ENCODE data around the gene SDR42E2. TPM values are rescaled to one million over a fixed set of nuclear protein-coding genes. Genes with fewer than 3 reads are reported as not detected.

SDR42E2 gene
- total RNA-seq, 4 donors from 2014 or later: not detected

DNA sequence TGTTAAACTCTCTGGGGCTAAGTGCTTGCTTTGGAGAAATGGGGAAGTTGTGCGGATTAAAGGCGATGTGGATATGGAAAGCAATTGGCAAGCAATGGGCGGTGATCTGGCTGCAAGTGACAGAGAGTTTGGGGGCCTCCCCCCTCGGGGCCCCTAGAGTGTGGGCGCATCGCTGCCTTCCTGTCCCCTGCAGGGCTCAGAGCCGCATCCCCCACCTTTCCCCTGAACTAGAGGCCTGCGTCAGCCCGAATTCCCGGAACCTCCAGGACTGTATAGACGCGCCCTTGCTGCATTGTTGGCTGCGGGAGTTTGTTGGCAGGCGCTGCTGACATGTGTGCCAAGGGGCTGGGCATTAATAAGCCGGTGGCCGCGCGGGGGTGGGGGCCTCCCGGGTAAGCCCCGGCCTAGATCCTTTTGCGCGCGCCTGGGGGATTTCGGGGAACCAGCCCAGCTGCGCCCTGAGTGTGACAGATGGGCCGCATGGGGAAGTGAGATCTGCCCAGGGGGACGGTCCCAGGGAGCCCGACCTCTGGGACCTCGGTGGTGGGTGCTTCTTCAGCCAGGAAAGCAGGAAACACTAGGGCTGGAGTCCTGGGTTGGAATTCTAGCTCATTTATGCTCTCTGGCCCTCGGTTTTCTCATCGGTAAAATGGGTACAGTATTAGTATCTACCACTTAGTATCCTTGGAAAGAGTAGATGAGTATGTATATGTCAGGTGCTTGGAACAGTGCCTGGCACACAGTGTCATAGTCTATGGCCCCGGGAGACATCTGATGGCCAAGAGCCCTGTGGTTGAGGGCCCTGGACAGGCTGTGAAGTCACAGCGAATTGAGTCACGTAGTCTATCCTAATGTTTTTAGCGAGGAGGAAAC is 44.8 kb downstream of the SDR42E2 start:
- H3K9me3 ChIP-seq: no peaks in the 10 kb centered on the region
- H3K36me3 ChIP-seq: peaks cover 0 to under 1% of the 10 kb centered on the region in 2 donors
- H3K27me3 ChIP-seq: no peaks in the 10 kb centered on the region
- TF ChIP-seq, protein P1, sequence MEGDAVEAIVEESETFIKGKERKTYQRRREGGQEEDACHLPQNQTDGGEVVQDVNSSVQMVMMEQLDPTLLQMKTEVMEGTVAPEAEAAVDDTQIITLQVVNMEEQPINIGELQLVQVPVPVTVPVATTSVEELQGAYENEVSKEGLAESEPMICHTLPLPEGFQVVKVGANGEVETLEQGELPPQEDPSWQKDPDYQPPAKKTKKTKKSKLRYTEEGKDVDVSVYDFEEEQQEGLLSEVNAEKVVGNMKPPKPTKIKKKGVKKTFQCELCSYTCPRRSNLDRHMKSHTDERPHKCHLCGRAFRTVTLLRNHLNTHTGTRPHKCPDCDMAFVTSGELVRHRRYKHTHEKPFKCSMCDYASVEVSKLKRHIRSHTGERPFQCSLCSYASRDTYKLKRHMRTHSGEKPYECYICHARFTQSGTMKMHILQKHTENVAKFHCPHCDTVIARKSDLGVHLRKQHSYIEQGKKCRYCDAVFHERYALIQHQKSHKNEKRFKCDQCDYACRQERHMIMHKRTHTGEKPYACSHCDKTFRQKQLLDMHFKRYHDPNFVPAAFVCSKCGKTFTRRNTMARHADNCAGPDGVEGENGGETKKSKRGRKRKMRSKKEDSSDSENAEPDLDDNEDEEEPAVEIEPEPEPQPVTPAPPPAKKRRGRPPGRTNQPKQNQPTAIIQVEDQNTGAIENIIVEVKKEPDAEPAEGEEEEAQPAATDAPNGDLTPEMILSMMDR (IDR thresholded peaks at IDR 0.05): no peak
- no peak for TF ChIP-seq POLR2A (IDR thresholded peaks at IDR 0.05)
- TF ChIP-seq EP300 (IDR thresholded peaks at IDR 0.05): no peak
- TF ChIP-seq POLR2AphosphoS5 (IDR thresholded peaks at IDR 0.05): peak; percentile 80
- peak overlapping the region; percentile 75 to 94 (median 92) for H3K27ac ChIP-seq
- peak; percentile 51 for ATAC-seq
- H3K4me1 ChIP-seq: peaks cover 0 to 60% (median 6%) of the 10 kb centered on the region in 3 donors
- WGBS, 2 donors (ENCODE audit: low coverage in 1 of 2): 7% methylated on average over 5 to 12 of the region's 35 CpGs
- peak overlapping the region; percentile 91 to 94 for H3K4me3 ChIP-seq

DNA sequence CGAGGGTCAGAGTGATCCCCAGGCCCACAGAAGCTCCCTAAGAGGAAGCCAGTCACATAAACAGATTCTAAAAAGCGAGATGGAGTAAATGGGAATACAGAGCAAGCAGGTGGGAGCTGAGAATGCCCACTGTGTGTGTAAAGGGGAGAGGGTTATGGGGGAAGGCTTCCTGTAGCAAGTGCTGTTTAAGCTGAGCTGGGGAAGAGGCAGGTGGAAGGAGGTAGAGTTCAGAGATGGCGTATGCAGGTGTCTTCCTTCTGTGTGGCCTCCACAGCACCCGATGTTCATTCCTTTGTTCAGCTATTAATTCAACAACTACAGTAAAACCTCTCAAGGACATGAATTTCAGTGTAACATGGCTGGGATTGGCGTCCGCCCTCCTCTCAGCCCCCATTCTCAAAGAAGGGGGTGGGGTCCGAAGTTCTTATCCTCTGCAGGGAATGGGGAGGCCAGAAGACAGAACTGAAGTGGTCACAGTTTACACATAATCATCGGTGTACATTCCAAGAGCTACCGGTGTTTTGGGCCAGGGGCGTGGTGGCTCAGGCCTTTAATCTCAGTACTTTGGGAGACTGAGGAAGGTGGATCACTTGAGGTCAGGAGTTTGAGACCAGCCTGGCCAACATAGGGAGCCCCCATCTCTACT is 45.5 kb downstream of the SDR42E2 start:
- 45 to 48% methylated on average over 5 to 7 of the region's 10 CpGs for WGBS, 2 donors (ENCODE audit: low coverage in 1 of 2)
- Histone ChIP-seq H3K4me1 (peaks cover 0 to 68% (median 6%) of the 10 kb centered on the region in 3 donors), H3K36me3 (peaks cover 0 to 8% of the 10 kb centered on the region in 2 donors)

DNA sequence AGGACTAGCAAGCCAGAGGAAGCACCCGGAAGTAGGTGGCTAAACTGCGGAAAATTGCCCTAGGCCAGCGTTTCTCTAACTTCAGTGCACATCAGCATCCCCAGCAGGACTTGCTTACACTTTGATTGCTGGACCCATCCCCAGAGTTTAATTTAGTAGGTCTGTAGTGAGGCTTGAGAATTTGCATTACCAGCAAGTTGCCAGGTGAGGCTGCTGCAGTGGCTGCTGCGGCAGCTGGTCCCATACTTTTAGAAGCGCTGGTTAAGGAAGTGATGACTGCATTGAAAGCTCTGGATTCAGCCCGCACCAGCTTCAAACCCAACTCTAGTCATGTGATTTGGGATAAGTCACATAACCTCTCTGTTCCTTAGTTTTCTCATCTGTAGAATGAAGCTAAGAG is 48.0 kb downstream of the SDR42E2 start:
- Histone ChIP-seq H3K27ac (peak overlapping the region in 1 of 4 donors; percentile 9), H3K4me1 (peaks cover 0 to 80% (median 8%) of the 10 kb centered on the region in 3 donors), H3K4me3 (no peak overlapping the region), H3K9me3 (no peaks in the 10 kb centered on the region), H3K27me3 (no peaks in the 10 kb centered on the region), H3K36me3 (peaks cover 0 to 28% of the 10 kb centered on the region in 2 donors)
- WGBS, 2 donors (ENCODE audit: low coverage in 1 of 2): 100% methylated on average over 3 of the region's 6 CpGs
- ATAC-seq: no peak
- TF ChIP-seq POLR2A (IDR thresholded peaks at IDR 0.05) (no peak), EP300 (IDR thresholded peaks at IDR 0.05) (no peak), POLR2AphosphoS5 (IDR thresholded peaks at IDR 0.05) (no peak)
- TF ChIP-seq, protein P1 (IDR thresholded peaks at IDR 0.05): no peak

More for the DNA sequence above, 45.5 kb downstream of the SDR42E2 start:
- no peaks in the 10 kb centered on the region for H3K9me3 ChIP-seq
- H3K4me3 ChIP-seq: peak overlapping the region; percentile 91 to 94
- TF ChIP-seq POLR2AphosphoS5 (IDR thresholded peaks at IDR 0.05): no peak
- TF ChIP-seq, protein P1 (IDR thresholded peaks at IDR 0.05): no peak
- TF ChIP-seq EP300 (IDR thresholded peaks at IDR 0.05): no peak
- no peak for TF ChIP-seq POLR2A (IDR thresholded peaks at IDR 0.05)
- H3K27ac ChIP-seq: peak overlapping the region in 3 of 4 donors; percentile 91 to 94 (median 94)
- H3K27me3 ChIP-seq: no peaks in the 10 kb centered on the region
- no peak for ATAC-seq

DNA sequence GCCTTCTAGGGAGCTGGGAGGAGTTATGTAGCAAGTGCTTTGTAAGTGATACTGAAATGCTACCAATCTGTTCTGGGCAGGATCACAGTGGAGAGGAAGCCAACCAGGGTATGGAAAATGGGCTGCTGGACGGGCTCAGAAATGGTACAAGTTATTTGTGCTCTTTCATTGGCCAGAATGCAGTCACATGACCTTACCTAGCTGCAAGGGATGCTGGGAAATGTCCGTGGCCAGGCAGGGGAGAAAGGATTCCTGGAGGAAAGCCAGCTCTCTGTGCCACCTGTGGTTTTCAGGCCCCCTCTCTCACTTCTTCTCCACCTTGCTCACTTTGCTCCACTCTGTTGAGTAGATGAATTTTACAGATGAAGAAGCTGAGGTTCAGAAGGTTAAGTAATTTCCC is 48.5 kb downstream of the SDR42E2 start:
- TF ChIP-seq, protein P1 (IDR thresholded peaks at IDR 0.05): no peak
- TF ChIP-seq EP300 (IDR thresholded peaks at IDR 0.05): no peak
- TF ChIP-seq POLR2AphosphoS5 (IDR thresholded peaks at IDR 0.05): no peak
- TF ChIP-seq POLR2A (IDR thresholded peaks at IDR 0.05): no peak
- H3K4me3 ChIP-seq: no peak overlapping the region
- H3K36me3 ChIP-seq: peaks cover 0 to 34% of the 10 kb centered on the region in 2 donors
- no peaks in the 10 kb centered on the region for H3K27me3 ChIP-seq
- peak overlapping the region in 1 of 4 donors; percentile 9 for H3K27ac ChIP-seq
- no peak for ATAC-seq
- H3K9me3 ChIP-seq: no peaks in the 10 kb centered on the region
- H3K4me1 ChIP-seq: peaks cover 0 to 76% (median 8%) of the 10 kb centered on the region in 3 donors
- WGBS, 2 donors (ENCODE audit: low coverage in 1 of 2): 77 to 93% methylated on average over 2 of the region's 2 CpGs
